Measurements from ENCODE around the gene KRT73.

The KRT73 gene

GRCh38 chr12:52657250-52657902 lies 39.0 kb upstream of the KRT73 start:
- Histone ChIP-seq H3K27me3 (peaks cover 21% of the 10 kb centered on the region), H3K4me3 (ENCODE audit: low read depth, low read length) (no peak overlapping the region), H3K9me3 (no peaks in the 10 kb centered on the region), H3K36me3 (no peaks in the 10 kb centered on the region), H3K4me1 (no peaks in the 10 kb centered on the region)
- no peak for DNase-seq
- no peak for TF ChIP-seq CTCF (IDR thresholded peaks at IDR 0.05; ENCODE audit: low read depth, low read length)

DNA sequence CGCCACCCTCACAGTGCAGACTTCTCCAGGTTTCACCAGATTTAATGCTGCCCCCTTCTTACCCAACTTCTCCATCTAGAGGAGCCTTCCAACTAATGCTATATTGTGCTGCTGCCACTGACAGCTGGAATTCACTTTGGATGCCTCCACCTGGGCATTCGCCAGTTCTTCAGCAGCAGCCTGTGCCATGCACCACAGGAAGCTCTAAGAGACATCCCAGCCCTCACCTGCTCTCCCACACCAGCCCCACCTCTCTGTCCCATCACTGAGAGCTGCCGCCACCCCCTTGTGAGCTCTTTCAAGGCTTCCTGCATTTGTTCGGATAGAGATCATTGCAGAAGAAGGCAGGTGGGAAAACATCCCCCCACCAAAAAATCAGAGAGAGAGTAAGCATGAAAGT lies 38.3 kb upstream of the KRT73 start:
- peaks cover 21% of the 10 kb centered on the region for H3K27me3 ChIP-seq
- H3K4me3 ChIP-seq (ENCODE audit: low read depth, low read length): no peak overlapping the region
- no peaks in the 10 kb centered on the region for H3K4me1 ChIP-seq
- H3K36me3 ChIP-seq: no peaks in the 10 kb centered on the region
- no peak for DNase-seq
- H3K9me3 ChIP-seq: no peaks in the 10 kb centered on the region
- TF ChIP-seq CTCF (IDR thresholded peaks at IDR 0.05; ENCODE audit: low read depth, low read length): no peak

- H3K9me3 ChIP-seq: no peaks in the 10 kb centered on the region
- peaks cover 21% of the 10 kb centered on the region for H3K27me3 ChIP-seq
- no peaks in the 10 kb centered on the region for H3K36me3 ChIP-seq
- DNase-seq: no peak
- H3K4me3 ChIP-seq (ENCODE audit: low read depth, low read length): no peak overlapping the region
- no peak for TF ChIP-seq CTCF (IDR thresholded peaks at IDR 0.05; ENCODE audit: low read depth, low read length)
- H3K4me1 ChIP-seq: no peaks in the 10 kb centered on the region
These were observed 37.4 kb upstream of the KRT73 start for GRCh38 chr12:52655720-52656124.

GRCh38 chr12:52655251-52655650 lies 36.9 kb upstream of the KRT73 start:
- Histone ChIP-seq H3K4me1 (no peaks in the 10 kb centered on the region), H3K36me3 (no peaks in the 10 kb centered on the region), H3K4me3 (ENCODE audit: low read depth, low read length) (no peak overlapping the region), H3K9me3 (no peaks in the 10 kb centered on the region), H3K27me3 (peaks cover 21% of the 10 kb centered on the region)
- no peak for TF ChIP-seq CTCF (IDR thresholded peaks at IDR 0.05; ENCODE audit: low read depth, low read length)
- DNase-seq: no peak

DNA sequence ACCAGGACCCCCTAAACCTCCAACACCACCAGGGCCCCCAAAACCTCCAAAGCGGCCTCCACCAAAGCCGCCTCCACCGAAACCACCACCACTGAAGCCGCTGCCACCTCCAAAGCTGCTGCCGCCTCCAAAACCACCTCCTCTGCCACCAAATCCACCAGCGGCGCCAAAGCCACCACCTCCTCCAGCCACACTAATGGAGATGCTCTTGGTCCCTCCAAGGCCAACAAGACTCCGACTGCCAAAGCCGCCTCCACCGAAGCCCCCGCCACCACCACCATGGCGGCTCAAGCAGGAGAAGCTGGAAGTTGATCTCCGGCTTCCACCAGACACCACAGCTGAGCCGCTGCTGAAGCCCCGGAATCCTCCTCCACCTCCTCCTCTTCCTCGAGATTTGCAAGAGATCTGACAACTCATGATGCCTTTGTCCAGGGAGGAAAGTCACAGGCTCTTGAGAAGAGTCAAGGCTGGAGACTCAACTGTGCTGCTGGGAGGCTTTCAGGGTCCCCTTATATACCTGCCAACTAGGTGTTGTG lies 33.4 kb upstream of the KRT73 start, which contains the start of gene KRT2:
TSS of gene KRT2 (minus strand) at position 486 of the 536 bp plus-strand sequence. CDS start at position 417, 69 bp downstream.
- no peak for DNase-seq
- H3K4me1 ChIP-seq: no peaks in the 10 kb centered on the region
- no peak for TF ChIP-seq CTCF (IDR thresholded peaks at IDR 0.05; ENCODE audit: low read depth, low read length)
- H3K9me3 ChIP-seq: no peaks in the 10 kb centered on the region
- H3K36me3 ChIP-seq: no peaks in the 10 kb centered on the region
- H3K27me3 ChIP-seq: 0 out of 2 replicates have a peak, but pooled peaks cover 7% of the 10 kb centered on the region
- no peak within 1 kb of the TSS for H3K4me3 ChIP-seq (ENCODE audit: low read depth, low read length)

DNA sequence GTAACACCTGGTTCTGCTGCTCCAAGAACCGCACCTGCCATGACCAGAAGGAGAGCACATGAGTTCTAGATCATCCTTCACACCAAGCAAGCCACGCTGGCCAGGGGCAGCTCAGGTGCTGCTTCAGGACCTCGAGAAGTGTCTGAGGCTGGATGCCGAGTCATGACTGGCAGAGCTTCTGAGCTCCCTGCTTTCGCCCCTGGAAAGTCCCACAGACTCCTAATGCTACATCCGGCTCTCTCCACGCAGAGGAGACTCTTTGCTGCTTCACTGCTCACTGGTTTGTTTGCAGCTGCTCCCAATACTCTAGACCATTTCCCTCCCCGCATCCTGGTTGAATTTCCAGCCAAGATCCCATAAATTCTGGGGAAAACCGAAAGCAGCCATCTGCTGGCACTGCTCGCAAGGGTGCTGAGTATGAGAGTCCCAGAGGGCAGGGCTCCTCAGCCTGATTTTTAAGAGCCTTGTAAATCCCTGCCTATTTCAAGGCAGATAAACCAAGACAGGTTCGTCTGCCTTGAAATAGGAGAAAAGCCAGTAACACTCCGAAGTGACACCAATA lies 32.2 kb upstream of the KRT73 start:
- H3K9me3 ChIP-seq: no peaks in the 10 kb centered on the region
- H3K36me3 ChIP-seq: no peaks in the 10 kb centered on the region
- H3K4me1 ChIP-seq: no peaks in the 10 kb centered on the region
- no peak for TF ChIP-seq CTCF (IDR thresholded peaks at IDR 0.05; ENCODE audit: low read depth, low read length)
- no peak for DNase-seq
- H3K4me3 ChIP-seq (ENCODE audit: low read depth, low read length): no peak overlapping the region
- no peaks in the 10 kb centered on the region; the same call in none of the 2 replicates for H3K27me3 ChIP-seq
